Measurements from ENCODE around the gene SPATA45. TPM values are rescaled to one million over a fixed set of nuclear protein-coding genes. Genes with fewer than 3 reads are reported as not detected.

SPATA45 gene
- total and polyA plus RNA-seq, 2 of the 13 experiments (the other 11 are each of a cell fraction or from before 2014, with no cell fraction given), result 0.17 to 0.64 TPM

GRCh38 chr1:212827831-212828278 lies 19.6 kb downstream of the SPATA45 start (continued):
- TF ChIP-seq THAP9 (CRISPR knock-in tag; IDR thresholded peaks at IDR 0.05; ENCODE audit: borderline replicate concordance), result no peak
- TF ChIP-seq ATF7-NPFF (CRISPR knock-in tag; IDR thresholded peaks at IDR 0.05; ENCODE audit: low read depth), result no peak
- no peak for TF ChIP-seq MTA3 (CRISPR knock-in tag; IDR thresholded peaks at IDR 0.05)
- TF ChIP-seq TFAP4 (IDR thresholded peaks at IDR 0.05; ENCODE audit: borderline replicate concordance, low read depth), result no peak; the same call in 1 of the 2 replicates
- TF ChIP-seq SSRP1 (CRISPR knock-in tag; IDR thresholded peaks at IDR 0.05), result 0 out of 2 replicates have a peak, but pooled peaks have one; percentile 8
- no peak for TF ChIP-seq MXD3 (CRISPR knock-in tag; IDR thresholded peaks at IDR 0.05)
- TF ChIP-seq HMGXB4 (CRISPR knock-in tag; IDR thresholded peaks at IDR 0.05; ENCODE audit: borderline replicate concordance in 1 of 2, low read depth in 1 of 2), result no peak
- no peak for TF ChIP-seq KMT2B (CRISPR knock-in tag; IDR thresholded peaks at IDR 0.05)
- peak; percentile 88 for TF ChIP-seq KDM6A (CRISPR knock-in tag; IDR thresholded peaks at IDR 0.05; ENCODE audit: low read depth)
- no peak for TF ChIP-seq ZFP91 (CRISPR knock-in tag; IDR thresholded peaks at IDR 0.05; ENCODE audit: borderline replicate concordance)
- no peak for TF ChIP-seq ZNF576 (CRISPR knock-in tag; IDR thresholded peaks at IDR 0.05)
- TF ChIP-seq MLLT10 (CRISPR knock-in tag; IDR thresholded peaks at IDR 0.05), result no peak
- TF ChIP-seq PHF21A (CRISPR knock-in tag; IDR thresholded peaks at IDR 0.05), result peak; percentile 79; the same call in 1 of the 2 replicates
- TF ChIP-seq FOXP1 (IDR thresholded peaks at IDR 0.05), result no peak
- TF ChIP-seq FOXP1 (CRISPR knock-in tag; IDR thresholded peaks at IDR 0.05), result peak; percentile 75
- no peak for TF ChIP-seq SRSF1 (optimal IDR thresholded peaks at IDR 0.05; ENCODE audit: low read depth, low read length)
- no peak for TF ChIP-seq ZNF572 (CRISPR knock-in tag; IDR thresholded peaks at IDR 0.05)
- no peak for TF ChIP-seq ZNF775 (CRISPR knock-in tag; IDR thresholded peaks at IDR 0.05; ENCODE audit: borderline replicate concordance)
- no peak for TF ChIP-seq KAT2B (IDR thresholded peaks at IDR 0.05; ENCODE audit: borderline replicate concordance, low read depth, low read length)
- no peak for TF ChIP-seq ARNT (IDR thresholded peaks at IDR 0.05)
- no peak for TF ChIP-seq SKIL (CRISPR knock-in tag; IDR thresholded peaks at IDR 0.05; ENCODE audit: borderline replicate concordance)

Measured in HepG2 (cell line).